CD4-positive, alpha-beta T cell treated with Interleukin-17A for 4 hours (primary cell): Measurements from ENCODE around the gene SSU72.
"Not testable (repeated sequence)": the region's sequence is repeated elsewhere in the genome, so short reads cannot be mapped to it uniquely, and the experiment has no call there.

ENCODE experiments used
- DNase-seq: peaks from one replicate; pipeline ENCODE4 v3.0.0-alpha.2; 2020; ENCODE audit warnings: mixed read lengths

Gene SSU72

DNA sequence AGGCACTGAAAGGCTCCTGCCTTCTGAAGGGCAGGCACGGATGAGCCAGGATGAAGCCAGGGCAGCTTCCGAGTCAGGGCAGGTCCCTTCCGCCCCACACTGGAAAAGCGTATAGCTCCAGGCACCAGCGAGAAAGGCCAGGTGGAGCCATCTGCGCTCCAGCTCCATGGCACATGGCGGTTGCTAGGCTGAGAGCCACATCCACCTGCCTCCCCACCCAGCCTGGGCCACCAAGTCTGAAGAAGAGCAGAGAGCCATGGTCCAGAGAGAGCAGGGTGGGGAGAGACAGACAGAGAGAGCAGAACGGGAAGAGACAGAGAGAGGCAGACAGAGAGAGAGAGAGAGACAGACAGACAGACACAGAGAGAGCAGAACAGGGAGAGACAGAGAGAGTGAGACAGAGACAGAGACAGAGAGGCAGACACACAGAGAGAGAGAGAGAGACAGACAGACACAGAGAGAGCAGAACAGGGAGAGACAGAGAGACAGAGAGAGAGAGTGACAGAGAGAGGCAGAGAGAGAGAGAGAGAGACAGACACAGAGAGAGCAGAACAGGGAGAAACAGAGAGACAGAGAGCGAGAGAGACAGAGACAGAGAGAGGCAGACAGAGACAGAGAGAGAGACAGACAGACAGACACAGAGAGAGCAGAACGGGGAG lies 20.1 kb upstream of the SSU72 start:
- DNase-seq = no peak

DNA sequence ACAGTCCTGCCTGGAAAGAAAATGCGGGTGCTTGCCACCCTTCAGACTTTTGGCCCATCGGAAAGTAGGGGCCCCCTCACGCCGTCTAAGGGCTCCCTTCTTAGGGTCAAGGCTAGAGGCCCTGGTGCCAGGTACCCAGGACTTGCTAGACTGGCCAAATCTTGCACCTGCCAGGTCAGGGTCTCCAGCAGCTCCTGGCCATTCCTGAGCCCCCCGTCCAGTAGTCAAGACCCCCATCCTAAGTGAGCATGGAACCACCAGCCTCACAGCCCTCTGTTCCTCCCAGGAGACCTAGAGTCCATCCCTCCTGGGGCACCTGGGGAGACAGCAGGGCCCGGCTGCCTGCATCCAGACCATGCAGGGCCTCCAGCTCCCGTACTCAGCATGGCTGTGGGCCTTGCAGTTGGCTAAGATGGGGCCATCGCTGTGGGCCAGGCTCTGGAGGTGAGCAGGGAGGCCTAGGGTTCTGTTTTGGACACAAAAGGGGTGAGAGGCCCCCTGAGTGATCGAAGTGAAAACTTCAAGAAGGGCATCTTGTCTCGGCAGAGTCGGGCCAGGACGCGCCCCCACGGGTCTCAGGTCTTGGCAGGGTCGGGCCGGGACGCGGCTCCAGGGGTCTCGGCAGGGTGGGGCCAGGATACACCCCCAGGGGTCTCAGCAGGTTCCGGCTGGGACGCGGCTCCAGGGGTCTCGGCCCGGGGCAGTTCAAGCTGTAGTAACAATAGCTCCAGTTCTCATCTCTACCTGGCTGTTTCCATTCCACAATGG lies 19.4 kb upstream of the SSU72 start:
- no peak for DNase-seq

- DNase-seq = no peak
These were observed 16.8 kb upstream of the SSU72 start for GRCh38 chr1:1591452-1591851.

- DNase-seq = no peak
These were observed 8.8 kb upstream of the SSU72 start for GRCh38 chr1:1583347-1584010.

GRCh38 chr1:1582585-1583346 lies 8.1 kb upstream of the SSU72 start:
- DNase-seq = no peak

GRCh38 chr1:1578371-1578940 lies 3.8 kb upstream of the SSU72 start:
- DNase-seq = no peak

DNA sequence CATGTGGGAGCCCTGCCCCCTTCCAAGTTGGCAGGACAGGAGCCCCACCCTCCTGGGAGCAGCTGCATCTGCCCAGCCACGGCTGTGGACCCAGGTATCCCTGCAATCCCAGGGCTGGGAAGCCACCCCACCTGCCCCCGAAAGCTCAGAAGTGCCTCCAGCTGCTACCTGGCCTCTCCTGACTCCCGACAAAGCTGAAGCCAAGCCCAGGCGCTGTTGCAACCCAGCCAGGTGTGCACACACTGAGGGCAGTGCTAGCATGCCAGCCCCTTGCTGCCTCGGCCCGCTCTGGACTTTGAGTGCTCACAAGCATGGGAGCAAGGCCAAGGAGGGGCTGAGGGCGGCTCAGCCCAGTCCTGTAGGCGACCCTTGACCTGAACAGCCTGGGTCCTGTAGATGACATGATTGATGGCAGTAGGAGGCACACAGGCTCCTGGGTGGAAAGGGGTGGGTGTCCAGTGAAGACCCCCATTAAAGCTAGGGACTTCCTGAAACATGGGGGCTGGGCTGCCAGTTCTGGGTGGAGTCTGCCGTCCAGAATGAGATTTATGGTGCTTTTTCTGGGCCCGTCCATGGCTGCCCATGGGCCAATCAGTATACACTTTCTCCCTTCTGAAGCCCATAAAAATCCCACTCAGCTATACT lies 2.8 kb upstream of the SSU72 start:
- no peak for DNase-seq

DNA sequence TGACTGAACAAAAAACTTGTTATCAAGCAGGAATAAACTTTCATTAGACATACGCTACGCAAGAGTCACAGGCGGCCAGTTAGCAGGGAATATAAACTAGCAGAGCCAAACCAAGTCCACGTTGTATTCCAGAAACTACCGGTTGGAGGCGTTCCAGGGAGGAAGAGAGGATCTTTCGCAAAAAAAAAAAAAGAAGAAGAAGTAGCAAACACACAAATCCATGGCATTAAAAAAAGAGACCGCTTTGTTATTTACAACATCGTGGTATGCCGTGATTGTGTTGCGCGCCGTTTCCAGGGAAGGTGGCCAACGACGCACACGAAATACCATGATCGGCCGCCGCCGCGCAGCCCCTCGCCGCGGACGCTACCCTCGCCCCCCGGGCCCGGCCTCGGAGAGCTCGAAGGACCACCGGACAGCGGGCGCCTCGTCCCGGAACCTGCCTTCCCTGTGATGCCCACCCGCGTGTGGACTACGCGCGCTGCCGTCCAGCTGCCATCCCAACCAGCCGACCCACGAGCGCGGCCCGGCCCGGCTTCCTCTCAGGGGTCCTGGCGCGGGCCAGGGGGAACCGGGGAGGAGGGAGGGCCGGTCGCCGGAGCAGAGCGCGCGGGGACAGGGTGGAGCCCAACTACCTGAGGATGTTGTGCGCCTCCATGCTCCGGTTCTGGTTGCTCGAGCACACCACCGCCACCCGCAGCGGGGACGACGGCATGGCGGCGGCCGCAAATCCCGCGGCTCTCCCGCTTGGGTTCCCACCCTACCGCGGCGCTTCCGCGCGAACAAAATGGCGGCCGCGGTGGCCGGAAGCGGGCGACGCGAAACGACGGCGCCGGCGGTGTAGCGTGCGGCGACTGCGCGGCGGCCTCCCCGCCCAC lies 581 bp downstream of the SSU72 start:
- peak; percentile 73 for DNase-seq

DNA sequence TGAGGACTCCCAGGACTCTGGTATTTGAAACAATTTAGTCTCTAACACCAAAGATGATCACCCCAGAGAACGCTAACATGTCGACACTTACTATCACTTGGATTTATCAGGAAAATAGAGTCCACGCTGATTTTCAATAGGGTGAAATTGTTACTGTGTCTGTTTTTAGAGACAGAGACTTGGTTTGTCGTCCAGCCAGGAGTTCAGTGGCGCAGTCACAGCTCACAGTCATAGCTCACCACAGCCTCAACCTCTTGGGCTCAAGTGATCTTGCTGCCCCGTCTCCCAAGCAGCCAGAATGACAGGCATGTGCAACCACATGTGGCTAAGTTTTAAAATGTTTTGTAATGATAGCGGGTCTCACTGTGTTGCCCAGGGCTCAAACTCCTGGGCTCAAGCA lies 5.3 kb downstream of the SSU72 start:
- no peak for DNase-seq

DNA sequence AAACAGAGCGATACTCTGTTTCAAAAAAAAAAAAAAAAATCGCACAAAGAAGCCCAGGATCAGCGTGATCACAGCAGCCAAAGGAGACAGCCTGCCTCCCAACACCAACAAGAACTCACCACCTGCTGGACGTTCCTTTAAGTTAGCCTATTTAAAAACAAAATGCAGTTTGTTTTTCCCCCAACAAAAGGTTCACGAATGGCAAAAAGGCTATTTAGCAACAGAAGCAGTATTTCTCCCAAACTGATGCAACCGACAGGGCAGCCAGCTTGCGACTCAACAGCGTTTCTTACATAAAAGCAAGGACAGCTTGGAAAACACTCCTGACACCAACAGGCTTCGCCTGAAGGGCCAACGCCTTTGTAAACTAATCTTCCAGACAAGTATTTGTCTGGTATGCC lies 6.8 kb downstream of the SSU72 start:
- DNase-seq = no peak

DNA sequence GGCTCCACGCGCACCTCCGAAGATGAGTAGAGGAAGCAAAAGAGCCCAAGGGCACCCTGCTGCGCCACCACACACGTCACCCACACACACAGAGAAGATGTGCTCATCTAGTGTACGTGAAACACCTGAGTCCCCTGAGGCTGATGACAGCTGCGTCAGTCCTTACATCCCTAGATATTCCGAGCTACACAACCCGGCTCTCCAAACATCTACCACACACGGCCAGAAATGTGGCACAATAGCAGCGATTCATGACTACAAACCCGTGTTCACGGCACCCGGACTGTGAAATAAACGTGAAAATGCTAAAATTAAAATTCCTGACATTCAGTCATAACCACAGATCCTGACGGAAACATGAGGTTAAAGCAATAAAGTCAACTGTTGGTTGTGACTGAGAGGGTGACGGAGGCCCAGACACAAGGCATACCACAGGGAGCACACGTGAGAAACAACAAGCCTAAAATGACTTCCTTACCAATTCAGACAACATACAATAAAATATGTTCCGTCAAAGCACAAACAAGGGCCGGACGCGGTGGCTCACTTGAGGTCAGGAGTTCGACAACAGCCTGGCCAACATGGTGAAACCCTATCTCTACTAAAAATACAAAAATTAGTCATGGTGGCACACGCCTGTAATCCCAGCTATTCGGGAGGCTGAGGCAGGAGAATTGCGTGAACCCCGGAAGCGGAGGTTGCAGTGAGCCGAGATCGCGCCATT lies 7.3 kb downstream of the SSU72 start:
- no peak for DNase-seq

GRCh38 chr1:1565340-1565739 lies 9.3 kb downstream of the SSU72 start:
- DNase-seq = no peak

GRCh38 chr1:1564268-1564667 lies 10.4 kb downstream of the SSU72 start:
- no peak for DNase-seq

GRCh38 chr1:1563688-1564087 lies 11.0 kb downstream of the SSU72 start:
- no peak for DNase-seq

GRCh38 chr1:1562556-1563195 lies 12.0 kb downstream of the SSU72 start:
- no peak for DNase-seq

GRCh38 chr1:1561801-1562470 lies 12.7 kb downstream of the SSU72 start:
- DNase-seq = no peak

- no peak for DNase-seq
These were observed 14.5 kb downstream of the SSU72 start for GRCh38 chr1:1560178-1560577.

- no peak for DNase-seq
These were observed 15.6 kb downstream of the SSU72 start for GRCh38 chr1:1559066-1559465.

- no peak for DNase-seq
These were observed 16.1 kb downstream of the SSU72 start for GRCh38 chr1:1558591-1558990.

DNA sequence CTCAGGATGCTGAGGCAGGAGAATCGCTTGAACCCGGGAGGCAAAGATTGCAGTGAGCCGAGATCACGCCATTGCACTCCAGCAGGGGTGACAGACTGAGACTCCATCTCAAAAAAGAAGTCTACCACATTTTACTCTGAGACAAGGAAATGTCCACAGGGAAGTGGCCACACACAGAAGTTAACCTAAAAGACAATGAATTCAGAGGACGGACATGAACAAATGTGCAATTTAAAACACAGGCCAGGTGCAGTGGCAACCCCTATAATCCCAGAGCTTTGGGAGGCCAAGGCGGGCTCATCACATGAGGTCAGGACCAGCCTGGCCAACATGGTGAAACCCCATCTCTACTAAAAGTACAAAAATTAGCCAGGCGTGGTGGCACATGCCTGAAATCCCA lies 17.0 kb downstream of the SSU72 start:
- DNase-seq = not testable (repeated sequence)
